Pancreas (tissue), 10 donors: Measurements from ENCODE around the gene MYOM1. TPM values are rescaled to one million over a fixed set of nuclear protein-coding genes. Genes with fewer than 3 reads are reported as not detected.

Experiments
- ATAC-seq, 4 donors: fragments of 200-7000 bp; cut with Tn5 transposase; one replicate each; pipeline versions ENCODE4 v1.8.0 to v1.9.1; 2020; ENCODE audit warnings: mild to moderate bottlenecking in 4 of 4, moderate library complexity in 4 of 4
- DNase-seq, 6 donors: peaks; one replicate each; pipeline ENCODE4 v3.0.0-alpha.2; 2020
- FAIRE-seq: peaks from 2 replicates; lab custom pipeline; 2012; peaks lifted over from hg19 to GRCh38; lab: Jason Lieb, UNC
- H3K27ac ChIP-seq, 4 donors: fragments of 200-600 bp; sonication (generic); 1 replicate in 3 of 4; 2 replicates in 1 of 4; pipeline versions ENCODE4 v1.5.0 to v1.8.0; 2020
- H3K27me3 ChIP-seq, 4 donors: fragments of 200-600 bp; one replicate each; pipeline ENCODE4 v1.8.0; 2021
- H3K36me3 ChIP-seq, 3 donors: fragments of 200-600 bp; sonication (generic) in 1 of 3; one replicate each; pipeline versions ENCODE4 v1.5.0 to v1.8.0; 2020 to 2021
- H3K4me1 ChIP-seq, 3 donors: fragments of 200-600 bp; one replicate each; pipeline ENCODE4 v1.8.0; 2021
- H3K4me3 ChIP-seq, 4 donors: fragments of 200-600 bp; sonication (generic) in 2 of 4; one replicate each; pipeline versions ENCODE4 v1.5.0 to v1.8.0; 2020 to 2021
- H3K9me3 ChIP-seq, 4 donors: fragments of 200-600 bp; one replicate each; pipeline ENCODE4 v1.8.0; 2021
- CTCF ChIP-seq, 4 donors: fragments of 200-600 bp; sonication (generic) in 3 of 4; IDR thresholded peaks; one replicate each; pipeline versions ENCODE4 v1.5.0 to v1.8.0; 2021; ENCODE audit warnings: antibody characterized with exemption in 4 of 4
- WGBS, 2 donors: extraction: QIAGEN DNeasy Blood & Tissue Kit; methylation state at CpG; one replicate each; pipeline ENCODE4 v1.1.7; 2013; 5-methylcytosine and 5-hydroxymethylcytosine counted together
- intact Hi-C, 3 donors: fragments of 100-400 bp; cut with DNase I; formaldehyde crosslinking; loops; one replicate each; pipeline versions ENCODE4 v1.11.1 to v1.14.2; 2022
- polyA plus RNA-seq, 2 donors: library from polyadenylated mRNA; stranded (reverse); fragments of 200-250 nt; gene quantifications; one replicate each; pipeline ENCODE4 v1.2.3, GENCODE V29; 2013
- total RNA-seq, 6 donors: library from RNA; stranded (reverse); fragmentation: NEBNext Ultra II Directional in 4 of 6; extraction: Animal tissue kit (Norgen Biotek cat#: 25700) in 4 of 6; gene quantifications; one replicate each; pipeline versions ENCODE4 v1.2.1 to v1.2.4, GENCODE V29; 2021 to 2023
- donor health status: healthy with polysubstance abuse.
- donor health status: DM: no; HTN: no; CAD: no; lungs with moderate emphysema.
- donor health status: DM: no; HTN: no; CAD: no.
- donor health status: control.
- donor health status: control.
- donor health status: Bipolar disorder and iron deficiency.
- donor health status: DM: yes; HTN: yes; CAD: no.
- donor health status: DM: no; HTN: no; CAD: no.
- donor health status: DM: no; HTN: no; CAD: no.
- donor health status: DM: yes; HTN: yes; CAD: no.

MYOM1 gene
- total and polyA plus RNA-seq, 8 donors: 4.7 to 18.2 (median 14.2) TPM

- no peak for FAIRE-seq
- peak; percentile 69 to 91 (median 78) for DNase-seq
- no peaks in the 10 kb centered on the region for H3K9me3 ChIP-seq
- WGBS, 2 donors: 0 to 1% methylated on average over 80 to 84 of the region's 84 CpGs
- H3K4me1 ChIP-seq: peaks cover 23 to 55% (median 49%) of the 10 kb centered on the region in 3 donors
- peak within 1 kb of the TSS; percentile 95 to 100 (median 98) for H3K27ac ChIP-seq
- H3K4me3 ChIP-seq: peak within 1 kb of the TSS; percentile 81 to 91 (median 85)
- intact Hi-C loops: no loop called here
- H3K27me3 ChIP-seq: no peaks in the 10 kb centered on the region
- TF ChIP-seq CTCF (IDR thresholded peaks at IDR 0.05): no peak
- no peaks in the 10 kb centered on the region for H3K36me3 ChIP-seq
- peak; percentile 83 to 92 (median 89) for ATAC-seq
These were observed 41.8 kb upstream of the MYOM1 start, which contains the start of gene MYL12B for GRCh38 chr18:3261373-3262233. Gene MYL12B, plus strand, starts transcription at chr18:3262133. Its CDS starts 10,766 bp downstream, at chr18:3272899.

DNA sequence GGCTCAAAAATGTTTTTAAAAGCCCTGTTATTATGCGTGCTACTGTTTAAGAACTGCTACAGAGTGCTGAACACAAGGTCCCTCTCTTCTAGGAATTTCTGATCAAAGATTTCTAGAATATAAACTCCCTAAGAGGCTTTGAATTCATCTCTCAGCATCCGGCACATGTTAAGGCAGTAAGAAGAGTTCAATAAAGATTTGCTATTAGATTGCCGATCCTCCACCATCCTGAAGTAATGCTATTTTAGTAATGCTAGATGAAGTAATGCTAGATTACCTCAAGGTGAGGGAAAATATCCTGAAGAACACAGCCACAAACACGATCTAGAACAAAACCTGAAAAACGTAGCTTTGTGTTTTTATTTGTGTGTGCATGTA, 41.2 kb upstream of the MYOM1 start:
- peak overlapping the region; percentile 81 to 91 (median 85) for H3K4me3 ChIP-seq
- WGBS, 2 donors: 5 to 6% methylated on average over 5 of the region's 5 CpGs
- ATAC-seq (no peak), DNase-seq (no peak), FAIRE-seq (no peak)
- no peak for TF ChIP-seq CTCF (IDR thresholded peaks at IDR 0.05)
- H3K27me3 ChIP-seq: no peaks in the 10 kb centered on the region
- no peaks in the 10 kb centered on the region for H3K9me3 ChIP-seq
- intact Hi-C loops: no loop called here
- H3K4me1 ChIP-seq: peaks cover 23 to 54% (median 54%) of the 10 kb centered on the region in 3 donors
- peak overlapping the region; percentile 95 to 100 (median 98) for H3K27ac ChIP-seq
- peaks cover 0 to 1% (median under 1%) of the 10 kb centered on the region in 3 donors for H3K36me3 ChIP-seq

DNA sequence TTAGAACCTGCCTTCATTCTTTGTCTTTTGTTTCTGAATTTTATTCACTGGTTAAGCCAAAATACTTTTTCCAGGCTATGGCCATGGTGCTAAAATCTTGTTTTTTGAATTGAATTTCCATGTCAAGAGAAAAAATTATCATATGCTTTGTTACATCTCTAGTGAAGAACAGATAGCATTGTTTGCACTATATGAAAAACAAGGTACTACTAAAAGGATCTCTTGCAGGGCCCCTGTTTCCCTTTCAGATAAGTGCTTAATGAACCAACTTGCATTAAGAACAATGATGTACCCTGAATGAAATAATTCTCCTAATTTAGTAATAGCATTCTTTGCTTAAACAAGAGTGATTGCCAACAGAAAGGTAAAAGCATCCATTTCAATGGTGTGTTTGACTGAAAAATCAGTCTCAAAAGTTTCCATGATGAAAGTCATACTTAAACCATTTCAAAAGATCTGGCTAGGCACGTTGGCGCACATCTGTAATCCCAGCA, 37.9 kb upstream of the MYOM1 start:
- Histone ChIP-seq H3K4me1 (peaks cover 12 to 34% (median 32%) of the 10 kb centered on the region in 3 donors), H3K27me3 (no peaks in the 10 kb centered on the region), H3K4me3 (no peak overlapping the region), H3K9me3 (no peaks in the 10 kb centered on the region), H3K36me3 (peaks cover 0 to 28% (median 16%) of the 10 kb centered on the region in 3 donors), H3K27ac (peak overlapping the region in 3 of 4 donors; percentile 88 to 93 (median 93))
- 79 to 83% methylated on average over 2 of the region's 2 CpGs for WGBS, 2 donors
- no peak for TF ChIP-seq CTCF (IDR thresholded peaks at IDR 0.05)
- FAIRE-seq (no peak), ATAC-seq (no peak), DNase-seq (no peak)
- intact Hi-C loops: no loop called here

GRCh38 chr18:3256693-3257626, 37.2 kb upstream of the MYOM1 start:
- peaks cover 0 to 28% (median 16%) of the 10 kb centered on the region in 3 donors for H3K36me3 ChIP-seq
- intact Hi-C loops: no loop called here
- H3K9me3 ChIP-seq: no peaks in the 10 kb centered on the region
- DNase-seq: peak in 1 of 6 donors; percentile 60
- TF ChIP-seq CTCF (IDR thresholded peaks at IDR 0.05): no peak
- H3K4me1 ChIP-seq: peaks cover 14 to 41% (median 35%) of the 10 kb centered on the region in 3 donors
- peak overlapping the region; percentile 73 to 93 (median 90) for H3K27ac ChIP-seq
- H3K4me3 ChIP-seq: no peak overlapping the region
- no peak for FAIRE-seq
- peak; percentile 68 to 78 (median 73) for ATAC-seq
- no peaks in the 10 kb centered on the region for H3K27me3 ChIP-seq
- whole genome bisulfite sequencing, 2 donors: 17 to 23% methylated on average over 5 of the region's 5 CpGs
